Measurements from ENCODE around the gene RALY. TPM values are rescaled to one million over a fixed set of nuclear protein-coding genes. Genes with fewer than 3 reads are reported as not detected.
"Not testable (repeated sequence)": the region's sequence is repeated elsewhere in the genome, so short reads cannot be mapped to it uniquely, and the experiment has no call there.

RALY gene
- total and polyA plus RNA-seq, 9 donors = 51.7 to 131 (median 105) TPM

GRCh38 chr20:34124469-34125249, 130.9 kb downstream of the RALY start:
- WGBS, 3 donors = 43 to 55% (median 50%) methylated on average over 2 of the region's 2 CpGs
- Histone ChIP-seq H3K36me3 (no peaks in the 10 kb centered on the region), H3K4me3 (no peak overlapping the region), H3K4me1 (ENCODE audit: insufficient read depth) (no peaks in the 10 kb centered on the region), H3K27me3 (no peaks in the 10 kb centered on the region), H3K27ac (no peak overlapping the region), H3K9me3 (no peaks in the 10 kb centered on the region)
- intact Hi-C loops (cut with DNase I) = loop anchor here in 2 of 4 donors (5.0 to 10.0 kb wide), 2 partner anchors 260 to 262 kb away; no protein-coding TSS in a partner anchor
- TF ChIP-seq EP300 (IDR thresholded peaks at IDR 0.05) (no peak), POLR2A (IDR thresholded peaks at IDR 0.05) (no peak), CTCF (IDR thresholded peaks at IDR 0.05) (no peak)
- DNase-seq = no peak

- intact Hi-C loops (cut with DNase I) = loop anchor here in 2 of 4 donors (5.0 to 10.0 kb wide), 2 partner anchors 263 to 265 kb away; no protein-coding TSS in a partner anchor
- no peaks in the 10 kb centered on the region for H3K9me3 ChIP-seq
- no peak overlapping the region for H3K27ac ChIP-seq
- TF ChIP-seq CTCF (IDR thresholded peaks at IDR 0.05) (no peak), EP300 (IDR thresholded peaks at IDR 0.05) (no peak), POLR2A (IDR thresholded peaks at IDR 0.05) (no peak)
- H3K4me3 ChIP-seq = no peak overlapping the region
- H3K4me1 ChIP-seq (ENCODE audit: insufficient read depth) = no peaks in the 10 kb centered on the region
- DNase-seq = no peak
- H3K36me3 ChIP-seq = no peaks in the 10 kb centered on the region
- WGBS, 3 donors = 68 to 78% (median 68%) methylated on average over 10 of the region's 10 CpGs
- H3K27me3 ChIP-seq = no peaks in the 10 kb centered on the region
These were observed 134.1 kb downstream of the RALY start for GRCh38 chr20:34127792-34128191.

GRCh38 chr20:34129518-34130162, 135.9 kb downstream of the RALY start:
- Histone ChIP-seq H3K27ac (no peak overlapping the region), H3K36me3 (no peaks in the 10 kb centered on the region), H3K27me3 (no peaks in the 10 kb centered on the region), H3K4me3 (no peak overlapping the region), H3K4me1 (ENCODE audit: insufficient read depth) (no peaks in the 10 kb centered on the region), H3K9me3 (no peaks in the 10 kb centered on the region)
- 0 to 2% (median 1%) methylated on average over 10 of the region's 10 CpGs for WGBS, 3 donors
- intact Hi-C loops (cut with DNase I) = loop anchor here in 2 of 4 donors (5.0 to 10.0 kb wide), 2 partner anchors 265 to 267 kb away; no protein-coding TSS in a partner anchor
- peak; percentile 43 to 66 (median 54) for DNase-seq
- TF ChIP-seq POLR2A (IDR thresholded peaks at IDR 0.05) = no peak
- TF ChIP-seq CTCF (IDR thresholded peaks at IDR 0.05) = peak; percentile 56 to 81 (median 78)

GRCh38 chr20:34131491-34131890, 137.8 kb downstream of the RALY start:
- Histone ChIP-seq H3K4me1 (ENCODE audit: insufficient read depth) (no peaks in the 10 kb centered on the region), H3K9me3 (no peaks in the 10 kb centered on the region), H3K36me3 (no peaks in the 10 kb centered on the region), H3K4me3 (no peak overlapping the region), H3K27ac (no peak overlapping the region), H3K27me3 (no peaks in the 10 kb centered on the region)
- 58 to 65% (median 59%) methylated on average over 4 of the region's 4 CpGs for WGBS, 3 donors
- no peak for TF ChIP-seq POLR2A (IDR thresholded peaks at IDR 0.05)
- TF ChIP-seq CTCF (IDR thresholded peaks at IDR 0.05) = no peak
- no peak for TF ChIP-seq EP300 (IDR thresholded peaks at IDR 0.05)
- no peak for DNase-seq
- intact Hi-C loops (cut with DNase I) = no loop called here

GRCh38 chr20:34132491-34132890, 138.8 kb downstream of the RALY start:
- DNase-seq; intact Hi-C loops (cut with DNase I); H3K4me3 ChIP-seq; H3K27me3 ChIP-seq; H3K4me1 ChIP-seq (ENCODE audit: insufficient read depth); H3K9me3 ChIP-seq; H3K36me3 ChIP-seq; H3K27ac ChIP-seq: not testable (repeated sequence)
- WGBS, 3 donors = 90 to 100% (median 91%) methylated on average over 3 to 26 of the region's 26 CpGs

GRCh38 chr20:34132943-34133342, 139.2 kb downstream of the RALY start:
- DNase-seq; H3K27me3 ChIP-seq; H3K9me3 ChIP-seq; H3K36me3 ChIP-seq; intact Hi-C loops (cut with DNase I); H3K4me3 ChIP-seq; H3K27ac ChIP-seq; H3K4me1 ChIP-seq (ENCODE audit: insufficient read depth): not testable (repeated sequence)
- 89 to 94% (median 94%) methylated on average over 13 to 21 of the region's 21 CpGs for WGBS, 3 donors

GRCh38 chr20:34133365-34133860, 139.7 kb downstream of the RALY start:
- intact Hi-C loops (cut with DNase I); H3K27ac ChIP-seq: not testable (repeated sequence)

More at GRCh38 chr20:34133365-34133860, 139.7 kb downstream of the RALY start:
- H3K9me3 ChIP-seq; H3K4me1 ChIP-seq (ENCODE audit: insufficient read depth); H3K4me3 ChIP-seq; DNase-seq; H3K27me3 ChIP-seq; H3K36me3 ChIP-seq: not testable (repeated sequence)
- WGBS, 3 donors = 56 to 61% (median 56%) methylated on average over 2 to 4 of the region's 4 CpGs

Measured in ovary (tissue), 9 donors.